ENCODE data around the gene LRIG2. TPM values are rescaled to one million over a fixed set of nuclear protein-coding genes. Genes with fewer than 3 reads are reported as not detected.
"Not testable (repeated sequence)": the region's sequence is repeated elsewhere in the genome, so short reads cannot be mapped to it uniquely, and the experiment has no call there.

LRIG2 gene
- total RNA-seq, 1 experiment from 2014 or later, result 23.2 TPM

- Mint-ChIP-seq H3K9me3 (peaks cover 32 to 43% of the 10 kb centered on the region in 2 experiments), H3K27me3 (ENCODE audit: low read depth) (no peaks in the 10 kb centered on the region), H3K27ac (no peak overlapping the region), H3K36me3 (ENCODE audit: insufficient read depth in 1 of 3, low read depth in 3 of 3) (peaks cover 22 to 33% (median 23%) of the 10 kb centered on the region in 3 experiments), H3K4me3 (no peak overlapping the region), H3K4me1 (peaks cover 23 to 27% of the 10 kb centered on the region in 2 experiments)
- no peak overlapping the region for H3K9ac ChIP-seq (ENCODE audit: extremely low read depth, insufficient read length, low read length)
- no peak overlapping the region for H3T11ph ChIP-seq (ENCODE audit: low read length)
- peaks cover 2% of the 10 kb centered on the region; the same call in 1 of the 2 replicates for H3K4me1 ChIP-seq (ENCODE audit: insufficient read depth, low read length)
- H3K23me2 ChIP-seq (ENCODE audit: insufficient read length, low read depth, low read length, poor library complexity, severe bottlenecking), result no peaks in the 10 kb centered on the region
- H3K27me3 ChIP-seq (ENCODE audit: insufficient read depth, low read length), result no peaks in the 10 kb centered on the region
- H3K56ac ChIP-seq (ENCODE audit: insufficient read length, low read depth, low read length), result no peak overlapping the region
- H3K79me1 ChIP-seq (ENCODE audit: insufficient read depth, low read depth, low read length, poor library complexity, severe bottlenecking), result no peaks in the 10 kb centered on the region
- H3K4ac ChIP-seq (ENCODE audit: low read depth, low read length), result no peak overlapping the region
- H2BK15ac ChIP-seq (ENCODE audit: low read depth, low read length), result no peak overlapping the region
- no peaks in the 10 kb centered on the region for H3K79me2 ChIP-seq (ENCODE audit: insufficient read depth, low read length)
- H2BK20ac ChIP-seq (ENCODE audit: low read depth, low read length, poor library complexity, severe bottlenecking), result no peak overlapping the region
- no CpG with 5 or more reads among the region's 1 CpG for WGBS (ENCODE audit: extremely low coverage, insufficient read length, low lambda C conversion rate)
- H3K9me3 ChIP-seq (ENCODE audit: control insufficient read depth, low read depth, low read length), result peaks cover 15% of the 10 kb centered on the region
- H2AFZ ChIP-seq (ENCODE audit: low read length), result no peak overlapping the region
- TF ChIP-seq CTCF (conservative IDR thresholded peaks at IDR 0.05), result no peak
- H2BK120ac ChIP-seq (ENCODE audit: low read depth, low read length, poor library complexity, severe bottlenecking), result no peak overlapping the region
- no peak overlapping the region for H2AK5ac ChIP-seq (ENCODE audit: insufficient read length, low read length)
- H4K8ac ChIP-seq (replicated peaks; ENCODE audit: insufficient read length, low read depth, low read length), result no peak overlapping the region
- no peak overlapping the region for H3K18ac ChIP-seq (ENCODE audit: insufficient read length, low read depth, low read length)
- no peaks in the 10 kb centered on the region for H4K20me1 ChIP-seq (ENCODE audit: control insufficient read depth, insufficient read depth, insufficient read length)
- DNase-seq, result no peak
- H2BK12ac ChIP-seq (ENCODE audit: insufficient read length, low read depth, low read length), result no peak overlapping the region
- no peak overlapping the region for H3K27ac ChIP-seq (ENCODE audit: insufficient read length, low read depth, low read length)
- no peak overlapping the region for H4K91ac ChIP-seq (ENCODE audit: insufficient read length, low read depth, low read length)
- H2BK5ac ChIP-seq (ENCODE audit: insufficient read length, low read length), result no peak overlapping the region
- H4K5ac ChIP-seq (ENCODE audit: insufficient read length, low read depth, low read length), result no peak overlapping the region
- H3K4me2 ChIP-seq (ENCODE audit: insufficient read depth, insufficient read length, low read length), result no peak overlapping the region
- no peak overlapping the region for H3K14ac ChIP-seq (ENCODE audit: insufficient read depth, low read length)
- no peak overlapping the region for H3K23ac ChIP-seq (ENCODE audit: insufficient read length, low read depth, low read length)
These were observed 83.4 kb downstream of the LRIG2 start for GRCh38 chr1:113156368-113156767.

GRCh38 chr1:113158743-113159142 is 85.7 kb downstream of the LRIG2 start:
- H3K36me3 Mint-ChIP-seq (ENCODE audit: insufficient read depth in 1 of 3, low read depth in 3 of 3), result peaks cover 22 to 33% (median 23%) of the 10 kb centered on the region in 3 experiments
- not testable (repeated sequence) for H4K8ac ChIP-seq (replicated peaks; ENCODE audit: insufficient read length, low read depth, low read length); H2BK5ac ChIP-seq (ENCODE audit: insufficient read length, low read length); H2BK15ac ChIP-seq (ENCODE audit: low read depth, low read length); H2BK20ac ChIP-seq (ENCODE audit: low read depth, low read length, poor library complexity, severe bottlenecking); H3T11ph ChIP-seq (ENCODE audit: low read length); H3K56ac ChIP-seq (ENCODE audit: insufficient read length, low read depth, low read length); H3K79me2 ChIP-seq (ENCODE audit: insufficient read depth, low read length); H4K5ac ChIP-seq (ENCODE audit: insufficient read length, low read depth, low read length); H3K23me2 ChIP-seq (ENCODE audit: insufficient read length, low read depth, low read length, poor library complexity, severe bottlenecking); H3K9ac ChIP-seq (ENCODE audit: extremely low read depth, insufficient read length, low read length); H2BK120ac ChIP-seq (ENCODE audit: low read depth, low read length, poor library complexity, severe bottlenecking); H2AK5ac ChIP-seq (ENCODE audit: insufficient read length, low read length); H3K4me2 ChIP-seq (ENCODE audit: insufficient read depth, insufficient read length, low read length); H4K91ac ChIP-seq (ENCODE audit: insufficient read length, low read depth, low read length); DNase-seq; H3K4me1 ChIP-seq (ENCODE audit: insufficient read depth, low read length); H3K27me3 ChIP-seq (ENCODE audit: insufficient read depth, low read length); H3K79me1 ChIP-seq (ENCODE audit: insufficient read depth, low read depth, low read length, poor library complexity, severe bottlenecking); H3K27me3 Mint-ChIP-seq (ENCODE audit: low read depth); H3K14ac ChIP-seq (ENCODE audit: insufficient read depth, low read length); H2AFZ ChIP-seq (ENCODE audit: low read length); H2BK12ac ChIP-seq (ENCODE audit: insufficient read length, low read depth, low read length); H3K18ac ChIP-seq (ENCODE audit: insufficient read length, low read depth, low read length); H4K20me1 ChIP-seq (ENCODE audit: control insufficient read depth, insufficient read depth, insufficient read length); H3K27ac ChIP-seq (ENCODE audit: insufficient read length, low read depth, low read length); H3K4ac ChIP-seq (ENCODE audit: low read depth, low read length); H3K23ac ChIP-seq (ENCODE audit: insufficient read length, low read depth, low read length)
- H3K9me3 Mint-ChIP-seq, result peaks cover 32 to 40% of the 10 kb centered on the region in 2 experiments
- WGBS (ENCODE audit: extremely low coverage, insufficient read length, low lambda C conversion rate), result no CpG with 5 or more reads among the region's 6 CpGs
- H3K4me3 Mint-ChIP-seq, result peak overlapping the region; percentile 12 to 21; a peak in 2 of 5 replicates
- peaks cover 23% of the 10 kb centered on the region in 2 experiments for H3K4me1 Mint-ChIP-seq
- H3K9me3 ChIP-seq (ENCODE audit: control insufficient read depth, low read depth, low read length), result peaks cover 15% of the 10 kb centered on the region
- H3K27ac Mint-ChIP-seq, result peak overlapping the region in 2 of 3 experiments; percentile 92; a peak in 6 of 7 replicates
